GM19240 (cell line): ENCODE data around the gene INO80.
A peak's percentile ranks its signal among the peaks of the same experiment; 100 is the strongest.
"Not testable (repeated sequence)": the region's sequence is repeated elsewhere in the genome, so short reads cannot be mapped to it uniquely, and the experiment has no call there.

Source experiments
- DNase-seq: peaks from one replicate; pipeline ENCODE4 v3.0.0; 2011; ENCODE audit warnings: low spot score; ENCODE audit not compliant: insufficient read length

Gene INO80

DNA sequence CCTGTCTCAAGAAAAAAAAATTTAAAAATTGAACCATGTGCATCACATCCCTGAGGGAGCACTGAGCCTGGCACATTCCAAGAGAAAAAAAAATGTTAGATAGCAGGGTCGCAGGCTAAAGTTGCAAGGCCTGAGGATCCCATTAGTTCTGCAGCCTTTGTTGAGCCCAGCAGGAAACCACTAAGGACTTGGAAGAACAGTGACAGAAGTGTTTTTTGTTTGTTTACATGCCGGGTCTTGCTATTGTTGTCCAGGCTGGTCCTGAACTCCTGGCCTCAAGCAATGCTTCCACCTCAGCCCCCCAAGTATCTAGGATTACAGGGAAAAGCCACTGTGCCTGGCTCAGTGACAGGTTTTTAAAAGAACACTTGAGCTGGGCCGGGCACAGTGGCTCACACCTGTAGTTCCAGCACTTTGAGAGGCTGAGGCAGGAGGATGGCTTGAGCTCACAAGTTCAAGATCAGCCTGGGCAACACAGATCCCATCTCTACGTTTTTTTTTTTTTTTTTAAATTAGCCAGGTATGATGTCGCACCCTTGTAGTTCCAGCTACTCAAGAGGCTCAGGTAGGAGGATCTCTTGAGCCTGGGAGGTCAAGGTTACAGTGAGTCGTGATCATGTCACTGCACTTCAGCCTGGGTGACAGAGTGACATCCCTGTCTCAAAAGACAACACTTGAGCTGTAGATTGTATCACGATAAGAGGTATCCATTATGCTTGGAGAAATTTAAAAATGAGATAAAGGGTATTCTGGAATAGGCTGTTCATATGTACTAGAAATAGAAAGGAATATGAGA, 147.6 kb downstream of the INO80 start:
- no peak for DNase-seq

DNA sequence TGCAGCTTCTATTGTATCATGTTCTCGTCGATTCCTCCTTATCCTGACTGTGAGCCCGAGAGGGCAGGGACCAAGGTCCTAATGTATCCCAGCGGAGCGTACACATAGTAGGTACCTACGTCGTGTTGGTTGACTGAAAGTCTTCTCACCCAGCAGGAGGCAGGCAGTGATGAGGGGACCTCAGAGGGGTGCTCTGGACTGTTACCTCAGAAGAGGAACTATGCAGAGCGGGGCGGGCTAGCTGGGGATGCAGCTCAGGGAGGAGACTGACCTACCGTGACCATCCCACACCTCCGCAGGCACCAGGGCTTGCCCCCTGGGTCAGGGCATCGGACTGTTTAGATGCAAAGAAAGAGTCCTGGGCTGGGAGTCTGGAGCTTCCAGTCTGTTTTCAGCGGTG, 151.4 kb downstream of the INO80 start:
- DNase-seq, result no peak

DNA sequence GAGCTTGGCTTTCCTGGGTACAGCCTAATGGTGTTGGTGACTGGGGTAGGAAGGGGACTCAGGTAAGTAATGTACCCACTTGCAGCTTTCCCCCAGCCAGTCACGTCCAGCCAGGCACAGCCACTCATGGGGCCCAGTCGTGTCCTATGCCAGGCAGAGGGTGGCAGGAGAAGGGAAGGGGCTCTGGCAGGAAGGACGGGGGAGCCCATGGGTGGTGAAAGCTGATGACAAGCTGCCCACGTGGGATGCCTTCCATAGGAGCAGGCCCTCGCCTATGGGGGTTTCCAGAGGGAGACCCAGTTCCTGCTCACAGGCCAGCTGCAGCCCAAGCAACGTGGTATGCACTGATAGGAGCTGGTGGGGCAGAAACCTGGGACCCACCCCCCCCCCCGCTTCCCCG, 152.1 kb downstream of the INO80 start:
- no peak for DNase-seq

DNA sequence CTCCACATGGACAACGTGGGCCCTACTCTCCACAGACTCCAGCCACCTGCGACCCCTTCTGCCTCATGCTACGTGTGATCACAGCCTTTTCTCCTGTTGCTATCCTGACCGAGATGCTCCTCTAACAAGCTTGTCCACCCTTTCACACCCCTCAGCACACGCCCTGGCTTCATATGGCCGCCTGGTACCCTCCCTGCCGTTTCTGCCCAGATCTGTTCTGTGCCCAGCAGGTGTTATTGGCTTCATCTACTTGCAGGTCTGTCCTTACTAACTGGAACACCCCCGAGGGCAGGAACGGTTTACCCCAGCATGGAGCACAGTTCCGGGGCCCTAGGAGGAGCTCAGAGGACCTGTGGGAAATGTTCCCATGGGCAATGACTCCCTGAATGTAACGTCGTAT, 152.9 kb downstream of the INO80 start:
- no peak for DNase-seq

DNA sequence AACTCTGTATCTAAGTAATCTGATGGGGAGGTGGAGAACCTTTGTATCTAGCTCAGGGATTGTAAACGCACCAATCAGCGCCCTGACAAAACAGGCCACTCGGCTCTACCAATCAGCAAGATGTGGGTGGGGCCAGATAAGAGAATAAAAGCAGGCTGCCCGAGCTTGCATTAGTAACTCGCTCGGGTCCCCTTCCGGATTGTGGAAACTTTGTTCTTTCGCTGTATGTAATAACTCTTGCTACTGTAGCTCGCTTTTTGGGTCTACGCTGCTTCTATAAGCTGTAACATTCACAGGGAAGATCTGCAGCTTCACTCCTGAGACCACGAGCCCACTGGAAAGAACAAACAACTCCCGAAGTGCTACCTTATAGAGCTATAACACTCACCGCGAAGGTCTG, 153.8 kb downstream of the INO80 start:
- DNase-seq, result not testable (repeated sequence)

DNA sequence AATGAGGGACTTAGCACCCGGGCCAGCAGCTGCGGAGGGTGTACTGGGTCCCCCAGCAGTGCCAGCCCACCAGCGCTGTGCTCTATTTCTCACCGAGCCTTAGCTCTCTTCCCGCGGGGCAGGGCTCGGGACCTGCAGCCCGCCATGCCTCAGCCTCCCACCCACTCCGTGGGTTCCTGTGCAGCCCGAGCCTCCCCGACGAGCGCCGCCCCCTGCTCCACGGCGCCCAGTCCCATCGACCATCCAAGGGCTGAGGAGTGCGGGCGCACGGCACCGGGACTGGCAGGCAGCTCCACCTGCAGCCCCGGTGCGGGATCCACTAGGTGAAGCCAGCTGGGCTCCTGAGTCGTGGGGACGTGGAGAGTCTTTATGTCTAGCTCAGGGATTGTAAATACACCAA, 154.3 kb downstream of the INO80 start:
- DNase-seq, result not testable (repeated sequence)

DNA sequence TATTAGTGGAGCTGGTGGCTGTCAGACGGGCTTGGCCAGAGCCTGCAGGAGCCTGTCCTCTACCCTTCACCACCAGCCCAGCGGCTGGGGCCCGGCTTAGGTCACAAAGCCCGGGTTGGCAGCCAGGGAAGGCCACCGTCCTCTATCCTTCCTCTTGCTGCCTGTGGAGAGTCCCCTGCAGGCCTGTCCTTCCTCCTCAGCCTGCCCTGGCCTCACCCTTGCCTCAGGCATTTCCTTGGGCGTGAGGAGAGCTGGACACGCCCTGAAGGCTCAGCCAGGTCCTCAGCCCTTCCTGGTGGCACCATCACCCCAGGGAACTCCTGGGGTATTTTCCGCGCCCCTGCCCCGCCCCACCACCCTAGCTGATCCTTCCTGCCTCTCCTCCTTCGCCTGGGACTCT, 155.2 kb downstream of the INO80 start:
- DNase-seq, result no peak

DNA sequence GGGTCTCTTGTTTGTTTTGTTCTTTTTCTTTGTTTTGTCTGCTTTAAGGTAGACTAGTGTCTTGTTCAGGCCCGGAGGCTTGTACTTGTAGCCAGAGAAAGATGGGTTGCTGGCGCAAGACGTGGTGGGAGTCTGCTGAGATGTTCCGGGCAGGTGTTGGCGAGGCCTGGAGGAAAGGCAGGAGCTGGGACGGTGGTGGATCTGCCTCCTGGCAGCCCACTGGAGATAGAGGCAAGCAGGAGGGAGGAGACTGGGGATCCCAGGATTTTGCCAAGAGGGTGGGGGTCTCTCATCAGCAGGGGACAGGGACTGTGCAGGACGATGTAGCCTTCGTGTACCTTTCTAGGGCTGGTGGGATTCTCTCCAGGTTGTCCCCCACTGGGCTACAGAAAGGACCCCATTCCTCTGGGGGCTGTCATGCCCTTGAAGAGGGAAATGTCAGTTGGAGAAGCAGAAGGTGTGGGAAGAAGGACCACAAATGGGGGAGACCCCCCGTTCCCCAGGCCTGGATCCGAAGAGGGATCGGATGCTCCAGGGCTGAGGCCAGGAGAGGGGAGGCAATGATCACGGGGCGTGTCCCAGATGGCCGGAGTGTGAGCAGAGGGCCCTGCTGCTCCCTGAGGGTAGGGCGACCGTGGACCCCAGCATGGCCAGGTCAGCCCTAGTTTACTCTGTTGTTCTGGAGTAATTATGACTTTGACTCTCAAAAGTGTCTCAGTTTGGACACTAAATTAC, 155.8 kb downstream of the INO80 start:
- DNase-seq, result no peak

DNA sequence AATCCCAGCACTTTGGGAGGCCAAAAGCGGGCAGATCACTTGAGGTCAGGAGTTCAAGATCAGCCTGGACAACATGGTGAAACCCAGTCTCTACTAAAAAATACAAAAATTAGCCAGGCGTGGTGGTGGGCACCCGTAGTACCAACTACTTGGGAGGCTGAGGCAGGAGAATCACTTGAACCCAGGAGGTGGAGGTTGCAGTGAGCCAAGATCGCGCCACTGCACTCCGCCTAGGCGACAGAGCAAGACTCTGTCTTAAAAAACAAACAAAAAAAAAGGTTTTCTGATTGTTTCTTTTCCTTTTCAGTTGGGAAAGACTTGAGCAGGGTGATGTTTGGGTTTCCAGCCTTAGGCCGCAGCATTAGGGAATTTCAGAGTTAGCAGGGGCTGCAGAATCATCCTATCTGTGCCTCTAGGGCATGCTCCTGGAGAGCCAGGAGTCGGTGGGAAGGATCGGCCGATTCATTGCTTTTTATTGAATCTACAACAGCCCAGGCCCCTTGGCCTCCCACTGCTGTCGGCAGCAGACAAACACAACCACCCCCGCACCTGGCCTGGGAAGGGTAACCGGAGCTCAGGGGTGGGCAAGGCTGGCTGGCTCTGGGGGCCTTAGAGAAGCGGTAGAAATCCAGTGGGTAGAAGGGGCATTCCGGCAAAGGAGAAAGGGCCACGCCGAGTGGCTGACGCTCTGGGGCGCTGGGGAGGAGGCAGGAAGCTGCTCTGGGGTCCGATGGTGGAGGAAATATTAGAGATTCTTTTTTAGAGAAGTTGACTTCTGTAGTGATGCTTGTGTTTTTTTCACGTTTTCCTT, 156.5 kb downstream of the INO80 start:
- DNase-seq, result no peak

DNA sequence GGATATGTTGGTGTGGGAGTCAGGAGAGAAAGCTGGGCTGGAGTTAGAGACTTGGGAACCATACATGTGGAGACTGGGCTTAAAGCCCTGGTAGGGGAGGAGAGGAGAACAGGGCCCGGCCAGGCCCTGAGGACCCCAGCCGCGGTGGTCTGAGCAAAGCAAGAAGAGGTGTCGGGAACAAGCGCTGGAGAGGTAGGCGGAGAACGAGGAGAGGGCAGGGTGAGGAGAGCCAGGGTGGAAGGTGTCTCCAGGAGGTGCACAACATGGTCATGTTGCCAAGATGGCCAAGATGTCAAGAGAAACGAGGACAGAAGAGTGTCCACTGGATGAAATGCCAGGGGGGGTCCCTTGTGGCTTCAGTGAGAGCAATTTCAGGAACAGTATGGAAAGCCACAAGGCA, 157.4 kb downstream of the INO80 start:
- DNase-seq, result no peak

DNA sequence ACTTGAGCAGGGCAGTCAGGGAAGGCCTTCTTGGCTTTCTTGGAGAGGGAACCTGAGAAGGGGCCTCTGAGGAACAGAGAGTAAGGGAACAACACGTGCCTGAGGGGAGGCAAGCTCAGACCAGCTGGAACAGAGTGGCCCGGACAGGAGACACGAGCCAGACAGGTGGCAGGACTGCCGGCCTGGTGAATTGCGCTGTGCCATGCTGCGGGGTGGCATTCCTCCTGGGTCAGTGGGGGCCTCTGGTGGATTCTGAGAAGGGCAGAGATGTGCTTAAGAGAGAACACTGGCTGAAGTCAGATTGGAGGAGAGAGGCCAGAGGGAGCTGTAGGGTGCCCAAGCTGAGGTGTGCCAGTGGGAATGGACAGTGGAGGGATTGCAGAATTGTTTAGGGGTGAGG, 157.9 kb downstream of the INO80 start:
- DNase-seq, result no peak

DNA sequence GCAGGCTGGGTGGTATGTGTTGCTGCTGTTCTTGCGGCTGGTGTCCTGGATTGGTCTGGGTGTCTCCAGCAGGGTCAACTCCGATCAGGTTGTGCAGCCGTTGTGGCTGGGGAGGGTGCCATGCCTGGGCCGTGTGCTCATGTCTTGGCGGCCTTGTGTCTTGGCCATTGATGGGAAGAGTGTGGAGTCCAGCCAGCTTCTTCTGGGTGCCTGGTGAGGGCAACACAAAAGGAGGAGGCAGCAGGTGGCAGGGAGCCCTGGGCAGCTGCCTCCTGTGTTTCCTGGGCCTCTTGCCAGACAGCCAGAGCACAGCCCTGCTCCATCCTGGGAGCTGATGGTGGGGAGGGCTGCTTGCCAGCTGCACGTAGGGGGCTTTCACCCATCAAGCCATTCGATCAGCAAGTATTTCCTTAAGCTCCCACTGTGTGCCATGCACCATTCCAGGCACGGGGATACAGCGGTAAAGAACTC, 158.5 kb downstream of the INO80 start:
- no peak for DNase-seq

DNA sequence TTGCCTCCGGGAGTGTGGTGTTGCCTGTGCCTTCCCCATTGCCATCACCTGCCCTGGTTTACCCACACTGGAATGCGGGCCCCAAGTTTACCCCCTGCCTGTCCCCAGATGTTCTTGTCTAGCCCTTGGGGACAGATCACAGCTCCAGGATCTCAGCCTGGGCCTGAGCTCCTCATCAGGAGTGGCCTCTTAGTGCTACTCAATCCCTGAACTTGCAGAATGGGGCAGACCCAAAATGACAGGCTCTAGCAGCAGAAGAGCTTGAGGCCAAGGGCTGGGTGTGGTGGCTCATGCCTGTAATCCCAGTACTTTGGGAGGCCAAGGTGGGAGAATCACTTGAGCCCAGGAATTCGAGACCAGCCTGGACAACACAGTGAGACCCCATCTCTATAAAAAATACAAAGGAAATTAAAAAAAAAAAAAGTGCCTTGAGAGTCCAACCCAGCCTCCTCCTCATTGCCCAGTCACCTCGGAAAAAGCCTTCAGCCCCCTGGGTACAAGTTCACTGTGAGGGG, 159.0 kb downstream of the INO80 start:
- DNase-seq, result no peak

DNA sequence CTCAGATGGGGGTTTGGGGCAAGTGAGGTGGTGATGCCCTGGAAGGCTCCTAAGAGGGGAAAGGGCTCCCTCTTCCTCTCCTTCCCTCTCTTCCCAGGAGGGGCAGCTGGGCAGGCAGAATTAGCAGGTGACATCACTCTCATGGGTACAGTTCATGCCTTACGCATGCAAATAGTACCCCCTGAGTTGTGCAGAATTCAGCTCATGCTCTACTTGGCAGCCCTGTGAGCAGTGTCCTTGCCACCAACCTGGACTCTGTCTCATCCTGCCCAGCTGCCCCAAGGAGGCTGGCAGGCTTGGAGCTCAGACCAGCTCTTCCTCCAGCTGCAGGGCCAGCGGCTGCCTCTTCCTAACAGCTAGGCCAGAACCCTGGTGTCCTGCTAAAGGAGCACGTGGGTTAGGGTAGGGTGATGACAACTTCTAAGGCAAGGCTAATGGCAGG, 159.5 kb downstream of the INO80 start:
- no peak for DNase-seq

DNA sequence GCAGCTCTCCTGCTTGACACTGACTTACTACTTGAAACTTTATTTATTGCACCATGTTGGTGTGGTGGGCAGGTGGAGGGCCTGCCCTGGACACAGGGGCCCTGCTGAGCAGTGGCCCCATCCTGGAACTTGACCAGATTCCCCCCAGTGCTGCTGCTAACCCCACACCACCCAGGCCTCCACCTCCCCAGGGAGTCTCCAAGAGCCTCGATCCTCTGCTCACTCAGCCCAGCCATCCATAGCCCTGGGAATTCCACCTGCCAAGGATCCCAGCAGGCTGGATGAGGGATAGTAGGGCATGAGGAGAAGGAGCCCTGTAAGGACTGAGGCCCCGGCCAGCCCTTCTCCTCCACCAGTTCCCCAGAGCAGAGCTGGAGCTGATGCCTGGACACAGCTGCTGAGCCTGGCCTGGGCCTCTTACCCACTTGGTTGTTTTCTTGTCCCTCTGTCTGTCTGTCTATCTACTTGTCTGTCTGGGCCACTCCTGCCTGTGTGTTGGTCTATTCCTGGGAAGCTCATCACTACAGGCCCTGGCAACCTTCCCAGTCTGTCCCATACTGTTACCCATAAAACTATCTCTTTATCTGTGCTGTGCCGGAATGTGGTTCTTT, 160.0 kb downstream of the INO80 start:
- DNase-seq, result no peak

DNA sequence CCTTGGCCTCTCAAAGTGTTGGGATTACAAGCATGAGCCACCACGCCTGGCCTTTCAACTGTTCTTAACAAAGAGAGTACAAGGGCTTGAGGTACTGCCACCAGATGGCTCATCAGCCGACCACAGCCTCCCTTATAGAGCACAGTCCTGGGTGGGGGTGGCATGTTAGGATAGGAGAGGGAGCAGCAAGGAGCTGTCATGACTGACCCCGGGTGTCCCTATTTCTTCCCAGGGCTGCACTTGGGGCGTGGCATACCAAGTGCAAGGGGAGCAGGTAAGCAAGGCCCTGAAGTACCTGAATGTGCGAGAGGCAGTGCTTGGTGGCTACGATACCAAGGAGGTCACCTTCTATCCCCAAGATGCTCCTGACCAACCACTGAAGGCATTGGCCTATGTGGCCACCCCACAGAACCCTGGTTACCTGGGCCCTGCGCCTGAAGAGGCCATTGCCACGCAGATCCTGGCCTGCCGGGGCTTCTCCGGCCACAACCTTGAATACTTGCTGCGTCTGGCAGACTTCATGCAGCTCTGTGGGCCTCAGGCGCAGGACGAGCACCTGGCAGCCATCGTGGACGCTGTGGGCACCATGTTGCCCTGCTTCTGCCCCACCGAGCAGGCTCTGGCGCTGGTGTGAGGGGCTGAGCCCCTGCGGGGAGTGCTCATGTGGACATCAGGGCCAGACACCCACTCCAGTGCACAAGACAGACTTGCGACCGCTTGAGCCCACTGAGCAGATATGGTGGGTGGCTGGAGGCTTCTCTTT, 160.8 kb downstream of the INO80 start:
- no peak for DNase-seq

DNA sequence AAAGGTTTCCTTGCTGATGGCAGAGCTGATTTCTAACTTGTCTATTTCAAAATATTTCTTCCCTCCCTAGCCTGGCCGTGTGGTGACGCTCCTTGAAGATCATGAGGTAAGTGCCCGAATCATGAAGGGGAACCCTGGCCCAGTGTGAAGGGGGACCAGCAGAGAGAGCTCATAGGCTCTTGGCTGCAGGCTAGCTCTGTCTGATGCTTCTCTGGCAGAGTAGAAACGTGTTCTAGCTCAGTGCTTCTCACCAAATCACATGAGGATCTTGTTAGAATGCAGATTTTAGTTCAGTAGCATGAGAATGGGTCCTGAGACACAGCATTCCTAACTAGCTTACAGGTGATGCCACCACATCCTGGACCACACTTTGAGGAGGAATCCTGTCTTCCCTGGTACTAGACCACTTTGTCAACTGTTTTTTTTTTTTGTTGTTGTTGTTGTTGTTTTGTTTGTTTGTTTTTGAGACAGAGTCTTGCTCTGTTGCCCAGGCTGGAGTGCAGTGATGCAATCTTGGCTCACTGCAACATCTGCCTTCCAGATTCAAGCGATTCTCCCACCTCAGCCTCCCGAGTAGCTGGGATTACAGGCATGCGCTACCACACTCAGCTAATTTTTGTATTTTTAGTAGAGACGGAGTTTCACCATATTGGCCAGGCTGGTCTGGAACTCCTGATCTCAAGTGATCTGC, 161.8 kb downstream of the INO80 start:
- DNase-seq, result not testable (repeated sequence)

DNA sequence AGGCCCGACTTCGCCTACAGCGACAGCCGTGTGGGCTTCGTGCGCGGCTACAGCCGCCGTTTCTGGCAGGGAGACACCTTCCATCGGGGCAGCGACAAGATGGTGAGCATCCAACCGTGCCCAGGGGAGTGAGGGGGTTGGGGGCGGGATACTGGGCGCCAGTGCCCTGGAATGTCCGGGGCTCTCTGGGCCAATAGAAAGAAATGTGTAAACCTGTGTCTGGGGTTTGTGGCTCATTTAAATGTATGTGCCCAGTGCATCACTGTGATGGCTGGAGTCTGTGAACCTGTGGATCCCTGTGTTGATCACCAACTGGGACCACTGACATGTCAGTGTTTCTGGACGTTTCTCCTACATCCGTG, 162.4 kb downstream of the INO80 start:
- DNase-seq, result no peak

DNA sequence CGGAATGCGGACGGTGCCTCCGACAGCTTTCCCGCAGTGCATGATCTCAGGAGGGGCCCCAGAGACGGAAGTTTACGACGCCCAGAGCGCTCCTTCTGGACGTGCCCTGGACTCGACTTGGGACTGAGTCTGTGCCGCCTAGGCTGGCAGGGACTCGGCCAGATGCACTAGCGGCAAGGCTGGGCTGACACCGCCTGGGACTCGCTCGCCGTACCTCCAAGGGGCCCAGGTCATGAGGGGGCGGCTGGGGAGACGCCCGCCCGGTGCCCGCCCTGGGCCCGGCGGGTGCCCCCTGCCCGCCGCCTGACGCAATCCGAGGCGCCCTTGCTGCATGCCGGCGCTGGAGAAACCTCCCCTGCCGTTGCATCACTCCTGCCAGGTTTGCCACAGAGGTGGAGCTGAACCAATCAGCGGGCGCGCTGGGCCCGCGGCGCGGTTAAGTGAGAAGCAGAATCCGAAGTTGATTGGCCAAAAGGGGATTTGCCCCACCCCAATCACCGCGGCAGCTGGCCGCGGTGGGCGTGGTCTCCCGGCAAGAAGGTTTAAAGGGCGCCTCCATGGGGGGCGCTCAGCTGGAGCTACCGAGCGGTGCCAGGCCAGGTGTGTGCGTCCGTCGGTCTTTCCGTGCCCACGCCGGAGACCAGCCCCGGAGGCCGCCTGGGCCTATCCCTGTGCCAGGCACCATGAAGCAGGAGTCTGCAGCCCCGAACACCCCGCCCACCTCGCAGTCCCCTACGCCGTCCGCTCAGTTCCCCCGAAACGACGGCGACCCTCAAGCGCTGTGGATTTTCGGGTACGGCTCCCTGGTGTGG, 163.0 kb downstream of the INO80 start, which contains the start of gene CHAC1:
TSS of gene CHAC1 (plus strand) at position 571 of the 812 bp plus-strand sequence. CDS start at position 684, 113 bp downstream.
- DNase-seq, result peak; percentile 99
